Brain pericyte (primary cell): Measurements from ENCODE around the gene ZBTB45.
"Not testable (repeated sequence)": the region's sequence is repeated elsewhere in the genome, so short reads cannot be mapped to it uniquely, and the experiment has no call there.

Experiments used
- DNase-seq: peaks from one replicate; pipeline ENCODE4 v3.0.0-alpha.2; 2012; ENCODE audit warnings: low read depth, low spot score

Gene ZBTB45

DNA sequence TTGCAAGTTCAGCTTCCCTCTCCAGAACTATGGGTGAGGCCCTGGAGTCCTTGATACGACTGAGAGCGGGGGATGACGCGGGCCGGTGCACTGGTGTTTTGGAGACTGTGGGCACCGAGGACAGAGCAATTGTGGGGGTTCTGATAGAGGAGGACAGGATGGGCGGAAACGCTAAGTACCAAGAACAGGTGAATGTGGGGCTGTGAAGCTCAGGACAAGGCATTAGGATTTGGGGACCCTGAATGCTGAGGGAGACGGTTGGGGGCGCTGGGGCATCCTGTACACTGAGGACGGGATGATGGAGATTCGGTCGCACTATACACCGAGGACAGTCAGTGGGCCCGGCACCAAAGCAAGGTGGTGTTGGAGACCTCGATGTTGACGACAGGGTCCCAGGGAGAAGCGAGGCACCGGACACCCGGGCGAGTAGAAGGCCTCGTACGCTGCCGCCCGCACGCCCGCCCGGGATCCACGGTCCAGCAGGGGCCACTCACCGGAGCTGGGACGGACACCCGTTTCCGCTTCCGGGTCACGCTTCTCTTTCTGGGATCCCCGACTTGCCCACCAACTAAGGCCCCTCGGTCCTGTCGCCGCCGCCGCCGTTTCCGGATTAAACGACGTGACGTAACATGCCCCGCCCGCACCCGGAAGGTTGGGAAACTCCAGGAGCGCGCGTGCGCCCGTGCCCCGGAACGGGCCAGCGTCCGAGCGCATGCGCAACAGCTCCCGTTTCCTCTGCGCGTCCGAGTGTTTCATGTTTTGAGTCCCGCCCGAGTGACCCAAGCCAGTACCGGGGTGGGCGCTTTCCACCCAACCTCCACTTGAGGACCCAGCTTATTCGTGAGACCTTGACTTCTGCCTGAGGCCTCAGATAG lies 35.1 kb upstream of the ZBTB45 start, which contains the start of gene CHMP2A:
CHMP2A (minus strand) TSS at position 612 of the 875 bp plus-strand sequence. CDS start 893 bp downstream, outside the sequence.
- peak; percentile 91 for DNase-seq

DNA sequence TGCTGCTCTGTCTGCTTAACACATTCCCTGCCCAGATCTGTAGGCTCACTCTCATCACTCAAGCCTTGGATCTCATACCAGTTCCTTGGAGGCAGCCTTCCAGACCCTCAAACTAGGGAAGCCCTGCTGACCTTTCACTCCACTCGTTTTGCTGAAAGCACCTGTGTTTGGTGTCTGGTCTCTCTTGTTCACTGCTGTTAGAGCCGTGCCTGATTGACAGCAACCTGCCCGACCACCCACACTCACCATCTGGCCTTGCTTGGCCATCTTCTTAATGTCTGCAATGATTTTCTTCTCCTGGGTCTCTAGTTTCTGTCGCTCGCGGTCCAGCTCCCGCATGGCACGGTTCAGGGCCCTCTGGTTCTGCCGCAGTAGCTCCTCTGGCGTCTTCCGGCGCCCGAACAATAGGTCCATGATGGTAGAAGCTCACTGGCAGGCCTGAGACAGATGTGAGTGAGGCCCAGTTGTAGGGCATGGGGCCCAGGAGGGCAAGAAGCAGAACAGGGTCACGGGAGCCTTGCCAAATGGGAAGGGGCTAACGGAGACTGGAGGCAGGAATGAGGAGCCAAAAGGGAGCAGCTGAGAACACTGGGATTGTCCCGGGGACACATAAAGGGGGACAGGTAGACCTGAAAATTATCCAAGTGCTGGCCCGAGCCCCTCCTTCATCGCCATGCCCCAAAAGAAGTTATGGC lies 34.3 kb upstream of the ZBTB45 start:
- DNase-seq, result no peak

DNA sequence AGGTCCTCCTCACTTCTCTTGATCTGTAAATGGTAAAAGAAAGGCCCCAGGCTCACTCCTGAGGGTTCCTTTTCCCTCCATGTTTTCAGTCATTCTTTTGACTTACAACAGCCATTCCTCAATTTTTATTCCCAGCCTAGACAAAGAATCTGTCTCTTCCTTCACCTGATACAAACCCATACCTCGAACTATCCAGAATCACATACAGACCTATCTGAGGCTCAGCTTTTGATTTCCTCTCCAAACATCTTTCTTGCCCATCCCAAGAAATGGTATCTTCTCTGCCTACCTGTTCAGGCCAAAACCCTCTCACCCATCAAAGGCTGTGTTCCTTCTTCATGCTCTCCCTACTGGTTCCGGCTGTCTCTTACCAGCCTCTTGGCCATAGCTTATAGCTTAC lies 33.0 kb upstream of the ZBTB45 start:
- no peak for DNase-seq

DNA sequence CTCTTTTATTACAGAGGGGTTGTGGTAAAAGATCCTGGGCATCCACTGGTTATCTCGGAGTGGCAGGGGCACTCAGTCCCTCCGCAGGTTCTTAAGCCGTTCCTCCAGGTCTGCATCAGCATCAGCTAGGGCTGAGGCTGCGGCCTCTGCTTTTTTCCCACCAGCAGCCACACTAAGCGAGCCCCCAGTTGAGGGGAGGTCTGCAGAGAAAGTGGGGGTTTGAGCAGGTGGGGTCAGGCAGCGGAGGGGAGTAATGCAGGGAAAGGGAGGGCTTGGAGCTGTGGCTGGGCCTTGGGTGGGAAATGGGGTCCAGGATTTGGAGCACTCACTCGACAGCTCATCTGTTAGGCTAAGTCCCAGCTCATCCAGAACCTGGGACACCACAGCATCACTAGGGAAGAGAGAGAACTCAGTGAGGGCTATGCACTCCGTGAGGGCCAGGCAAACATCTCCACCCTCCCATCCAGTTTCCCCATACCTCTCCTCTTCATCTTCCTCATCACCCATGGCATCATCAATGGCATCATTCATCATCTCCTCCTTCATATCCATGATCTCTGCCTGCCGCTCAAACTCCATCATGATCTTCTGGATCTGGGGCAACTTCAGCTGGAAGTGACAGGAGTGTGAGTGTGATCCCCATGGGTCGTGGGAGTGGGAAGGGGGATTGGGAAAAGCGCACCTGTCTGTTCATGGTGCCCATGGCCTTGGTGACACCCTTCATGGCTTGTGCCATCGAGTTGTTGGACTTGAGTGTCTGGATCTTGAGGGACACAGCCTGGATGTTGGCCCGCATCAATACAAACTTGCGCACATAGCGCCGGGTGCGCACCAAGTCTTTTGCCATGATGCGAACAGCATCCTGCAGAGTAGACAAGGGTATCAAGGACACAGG lies 32.2 kb upstream of the ZBTB45 start:
- DNase-seq, result no peak

DNA sequence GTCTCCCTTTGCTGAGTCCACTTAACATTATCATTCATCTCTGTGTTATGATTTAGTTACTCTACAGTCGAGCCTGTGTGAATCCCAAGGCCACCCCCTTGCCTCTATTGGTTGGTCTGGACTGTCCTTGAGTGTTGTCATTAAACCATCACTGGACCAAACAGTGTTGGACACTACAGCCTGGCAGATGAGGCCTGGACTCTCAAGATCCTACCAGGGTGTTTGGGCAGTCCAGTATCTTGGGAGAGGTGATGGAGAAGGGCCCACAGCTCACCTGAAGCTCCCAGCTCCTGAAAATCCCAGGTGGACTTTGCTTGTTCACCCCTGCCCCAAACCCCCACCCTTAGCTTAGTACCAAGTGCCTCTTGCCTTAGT lies 31.5 kb upstream of the ZBTB45 start:
- DNase-seq, result no peak

DNA sequence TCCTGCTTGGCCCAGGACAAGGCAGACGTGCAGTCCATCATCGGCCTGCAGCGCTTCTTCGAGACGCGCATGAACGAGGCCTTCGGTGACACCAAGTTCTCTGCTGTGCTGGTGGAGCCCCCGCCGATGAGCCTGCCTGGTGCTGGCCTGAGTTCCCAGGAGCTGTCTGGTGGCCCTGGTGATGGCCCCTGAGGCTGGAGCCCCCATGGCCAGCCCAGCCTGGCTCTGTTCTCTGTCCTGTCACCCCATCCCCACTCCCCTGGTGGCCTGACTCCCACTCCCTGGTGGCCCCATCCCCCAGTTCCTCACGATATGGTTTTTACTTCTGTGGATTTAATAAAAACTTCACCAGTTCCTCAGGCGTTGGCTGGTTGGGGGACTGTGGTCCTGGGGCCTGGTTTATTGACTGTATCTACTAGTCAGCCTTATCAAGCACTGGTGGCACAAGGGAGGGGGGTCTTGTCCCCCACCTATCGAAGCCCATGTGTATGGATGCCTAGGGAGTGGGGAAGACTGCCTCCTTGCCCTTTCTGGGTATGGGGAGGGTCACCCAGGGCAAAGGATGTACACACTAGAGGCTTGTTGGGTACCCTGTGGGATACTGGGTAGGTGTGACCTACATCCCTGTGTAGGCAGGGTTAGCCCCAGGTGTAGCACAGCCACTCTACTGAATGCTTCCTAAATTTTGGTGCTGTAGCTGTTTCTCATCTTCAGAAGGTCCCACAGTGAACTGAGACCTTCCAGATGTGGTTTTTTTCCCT lies 30.9 kb upstream of the ZBTB45 start:
- no peak for DNase-seq

DNA sequence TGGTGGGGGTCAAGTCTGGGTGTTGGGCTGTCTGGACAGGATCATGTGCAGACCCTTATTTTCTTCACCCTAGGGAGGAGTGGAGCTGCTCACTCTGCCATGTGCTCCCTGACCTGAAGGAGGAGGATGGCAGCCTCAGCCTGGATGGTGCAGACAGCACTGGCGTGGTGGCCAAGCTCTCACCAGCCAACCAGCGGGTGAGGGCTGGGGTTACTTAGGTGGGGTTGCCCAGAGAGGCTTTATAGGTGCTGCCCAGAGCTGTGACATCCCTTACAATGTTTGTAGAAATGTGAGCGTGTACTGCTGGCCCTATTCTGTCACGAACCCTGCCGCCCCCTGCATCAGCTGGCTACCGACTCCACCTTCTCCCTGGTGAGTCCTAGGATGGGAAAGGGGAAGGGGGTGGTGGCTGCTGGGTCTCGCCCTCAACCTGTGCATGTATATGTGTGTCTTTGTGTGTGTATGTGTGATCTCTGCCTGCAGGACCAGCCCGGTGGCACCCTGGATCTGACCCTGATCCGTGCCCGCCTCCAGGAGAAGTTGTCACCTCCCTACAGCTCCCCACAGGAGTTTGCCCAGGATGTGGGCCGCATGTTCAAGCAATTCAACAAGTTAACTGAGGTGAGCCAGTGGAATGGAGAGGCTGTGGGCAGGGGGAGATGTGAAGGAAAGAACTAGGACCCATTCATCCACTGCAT lies 30.2 kb upstream of the ZBTB45 start:
- DNase-seq, result no peak

DNA sequence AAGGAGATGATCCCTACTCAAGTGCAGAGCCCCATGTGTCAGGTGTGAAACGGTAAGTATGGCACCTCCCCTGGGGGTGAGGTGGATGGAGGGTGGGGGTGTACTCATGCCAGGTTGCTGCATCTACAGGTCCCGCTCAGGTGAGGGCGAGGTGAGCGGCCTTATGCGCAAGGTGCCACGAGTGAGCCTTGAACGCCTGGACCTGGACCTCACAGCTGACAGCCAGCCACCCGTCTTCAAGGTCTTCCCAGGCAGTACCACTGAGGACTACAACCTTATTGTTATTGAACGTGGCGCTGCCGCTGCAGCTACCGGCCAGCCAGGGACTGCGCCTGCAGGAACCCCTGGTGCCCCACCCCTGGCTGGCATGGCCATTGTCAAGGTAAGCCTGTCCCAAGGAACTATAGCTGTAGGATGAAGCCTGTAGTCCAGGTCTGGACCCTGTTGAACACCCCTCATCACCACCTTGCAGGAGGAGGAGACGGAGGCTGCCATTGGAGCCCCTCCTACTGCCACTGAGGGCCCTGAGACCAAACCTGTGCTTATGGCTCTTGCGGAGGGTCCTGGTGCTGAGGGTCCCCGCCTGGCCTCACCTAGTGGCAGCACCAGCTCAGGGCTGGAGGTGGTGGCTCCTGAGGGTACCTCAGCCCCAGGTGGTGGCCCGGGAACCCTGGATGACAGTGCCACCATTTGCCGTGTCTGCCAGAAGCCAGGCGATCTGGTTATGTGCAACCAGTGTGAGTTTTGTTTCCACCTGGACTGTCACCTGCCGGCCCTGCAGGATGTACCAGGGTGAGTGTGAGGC lies 29.5 kb upstream of the ZBTB45 start:
- DNase-seq, result no peak

DNA sequence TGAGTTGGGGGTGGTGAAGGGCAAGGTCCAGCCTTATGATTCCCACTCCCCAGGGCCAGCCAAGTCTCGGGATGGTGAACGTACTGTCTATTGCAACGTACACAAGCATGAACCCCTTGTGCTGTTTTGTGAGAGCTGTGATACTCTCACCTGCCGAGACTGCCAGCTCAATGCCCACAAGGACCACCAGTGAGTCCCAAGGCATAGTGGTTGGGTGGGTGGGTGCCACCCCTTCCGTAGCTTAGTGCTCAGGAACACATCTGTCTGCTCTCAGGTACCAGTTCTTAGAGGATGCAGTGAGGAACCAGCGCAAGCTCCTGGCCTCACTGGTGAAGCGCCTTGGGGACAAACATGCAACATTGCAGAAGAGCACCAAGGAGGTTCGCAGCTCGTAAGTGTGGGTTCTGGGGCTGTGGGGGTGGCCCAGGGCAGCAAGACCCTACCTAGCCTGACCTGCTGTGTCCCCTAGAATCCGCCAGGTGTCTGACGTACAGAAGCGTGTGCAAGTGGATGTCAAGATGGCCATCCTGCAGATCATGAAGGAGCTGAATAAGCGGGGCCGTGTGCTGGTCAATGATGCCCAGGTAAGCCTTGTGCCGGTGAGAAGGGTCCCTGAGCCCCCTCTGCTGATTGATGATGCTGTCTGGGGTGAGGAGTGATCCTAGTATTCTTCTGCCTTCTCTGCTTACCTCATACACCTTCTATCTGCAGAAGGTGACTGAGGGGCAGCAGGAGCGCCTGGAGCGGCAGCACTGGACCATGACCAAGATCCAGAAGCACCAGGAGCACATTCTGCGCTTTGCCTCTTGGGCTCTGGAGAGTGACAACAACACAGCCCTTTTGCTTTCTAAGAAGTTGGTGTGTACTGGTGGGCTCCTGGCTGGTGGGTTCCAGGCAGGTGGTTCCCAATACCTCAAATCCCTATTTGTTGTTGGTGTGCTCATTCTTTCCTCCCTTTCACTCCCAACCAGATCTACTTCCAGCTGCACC lies 28.0 kb upstream of the ZBTB45 start:
- no peak for DNase-seq

DNA sequence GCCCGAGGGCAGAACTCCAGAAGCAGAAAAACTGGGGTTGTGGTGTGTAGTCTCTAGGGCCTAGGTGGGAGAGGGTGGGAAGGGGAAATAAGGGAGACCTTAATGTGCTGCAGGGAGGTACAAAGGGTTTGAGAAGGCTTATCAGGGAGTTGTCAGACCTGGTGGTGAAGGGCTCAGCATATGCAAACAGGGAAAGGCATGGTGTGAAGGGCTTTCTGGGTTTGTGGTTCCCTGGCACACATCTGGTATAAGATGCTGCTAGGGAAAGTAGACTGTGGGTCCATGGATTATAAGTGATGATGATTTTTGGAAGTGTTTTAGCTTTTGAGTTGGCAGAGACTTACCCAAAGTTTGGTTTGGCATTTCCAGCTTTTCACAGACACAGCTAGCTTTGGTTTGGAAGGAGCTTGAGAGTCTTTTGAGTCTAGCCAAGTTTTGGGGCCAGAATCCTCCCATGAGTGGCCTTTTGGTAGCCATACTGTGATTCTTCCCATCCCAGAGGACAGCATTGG lies 26.5 kb upstream of the ZBTB45 start:
- no peak for DNase-seq

DNA sequence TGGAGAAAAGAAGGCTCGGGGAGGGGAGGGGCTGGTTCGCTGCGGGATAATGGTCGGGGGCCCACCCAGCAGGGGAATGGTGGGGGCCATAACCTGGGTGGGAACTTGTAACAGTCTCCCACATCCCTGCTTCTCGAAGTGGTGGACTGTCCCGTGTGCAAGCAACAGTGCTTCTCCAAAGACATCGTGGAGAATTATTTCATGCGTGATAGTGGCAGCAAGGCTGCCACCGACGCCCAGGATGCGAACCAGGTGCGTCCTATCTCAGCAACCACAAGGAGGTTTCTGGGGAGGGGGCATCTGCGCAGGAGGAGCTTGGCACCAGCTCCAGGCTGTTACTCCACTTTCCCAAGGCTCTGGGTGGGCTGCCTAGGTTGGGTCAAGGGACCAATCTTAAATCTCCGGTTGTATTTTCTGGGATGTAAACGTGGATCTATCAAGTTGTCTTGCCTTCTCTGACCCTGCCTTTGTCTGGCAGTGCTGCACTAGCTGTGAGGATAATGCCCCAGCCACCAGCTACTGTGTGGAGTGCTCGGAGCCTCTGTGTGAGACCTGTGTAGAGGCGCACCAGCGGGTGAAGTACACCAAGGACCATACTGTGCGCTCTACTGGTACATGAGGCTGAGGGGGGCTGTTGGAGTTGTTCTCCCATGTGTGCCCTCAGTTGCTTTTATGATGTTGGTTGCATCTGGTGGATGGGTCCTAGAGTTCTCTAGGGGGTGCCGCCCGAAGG lies 25.8 kb upstream of the ZBTB45 start:
- no peak for DNase-seq

DNA sequence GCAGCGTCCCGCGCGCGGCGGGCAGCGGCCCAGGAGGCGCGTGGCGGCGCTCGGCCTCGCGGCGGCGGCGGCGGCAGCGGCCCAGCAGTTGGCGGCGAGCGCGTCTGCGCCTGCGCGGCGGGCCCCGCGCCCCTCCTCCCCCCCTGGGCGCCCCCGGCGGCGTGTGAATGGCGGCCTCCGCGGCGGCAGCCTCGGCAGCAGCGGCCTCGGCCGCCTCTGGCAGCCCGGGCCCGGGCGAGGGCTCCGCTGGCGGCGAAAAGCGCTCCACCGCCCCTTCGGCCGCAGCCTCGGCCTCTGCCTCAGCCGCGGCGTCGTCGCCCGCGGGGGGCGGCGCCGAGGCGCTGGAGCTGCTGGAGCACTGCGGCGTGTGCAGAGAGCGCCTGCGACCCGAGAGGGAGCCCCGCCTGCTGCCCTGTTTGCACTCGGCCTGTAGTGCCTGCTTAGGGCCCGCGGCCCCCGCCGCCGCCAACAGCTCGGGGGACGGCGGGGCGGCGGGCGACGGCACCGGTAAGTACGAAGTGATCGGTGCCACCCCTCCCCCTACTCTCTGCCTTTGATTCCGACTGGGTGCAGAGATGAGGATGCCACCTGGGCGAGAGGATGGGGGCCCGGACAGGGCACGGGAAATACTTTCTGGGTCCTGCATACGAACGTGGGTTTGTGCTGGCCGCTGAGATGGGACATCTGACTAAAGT lies 25.1 kb upstream of the ZBTB45 start:
- no peak for DNase-seq

DNA sequence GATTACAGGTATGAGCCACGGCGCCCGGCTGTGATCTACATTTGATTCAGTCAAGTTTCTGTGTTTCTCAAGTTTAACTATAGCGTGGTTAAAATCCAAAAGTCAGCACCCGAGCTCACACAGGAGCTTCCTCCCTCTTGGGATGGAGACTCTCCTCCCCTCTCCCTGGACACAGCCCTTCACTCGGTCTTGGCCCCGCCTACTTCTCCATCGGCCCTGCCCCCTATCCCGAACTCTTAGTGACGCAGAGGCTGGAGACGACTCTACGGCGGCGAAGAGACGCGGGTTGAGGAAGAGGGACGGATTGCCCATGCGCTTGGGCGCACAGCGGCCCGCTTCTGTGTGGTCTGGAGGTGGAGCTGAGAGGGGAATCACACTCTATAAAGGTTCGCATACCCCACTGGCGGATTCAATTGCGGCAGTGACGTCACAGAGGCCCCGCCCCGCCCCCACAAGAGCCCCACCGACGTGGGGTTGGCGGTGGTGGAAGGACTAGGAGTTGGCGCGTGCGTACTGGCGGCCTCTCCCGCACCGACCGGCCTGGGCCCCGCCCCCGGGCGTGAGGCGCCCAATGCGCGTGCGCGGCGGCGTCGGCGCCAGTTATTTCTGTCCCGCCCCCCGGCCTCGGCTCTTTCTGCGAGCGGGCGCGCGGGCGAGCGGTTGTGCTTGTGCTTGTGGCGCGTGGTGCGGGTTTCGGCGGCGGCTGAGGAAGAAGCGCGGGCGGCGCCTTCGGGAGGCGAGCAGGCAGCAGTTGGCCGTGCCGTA lies 24.4 kb upstream of the ZBTB45 start, which contains the start of gene TRIM28:
TRIM28 (plus strand) TSS at position 239 of the 765 bp plus-strand sequence. CDS start 694 bp downstream, outside the sequence.
- DNase-seq, result peak; percentile 99

DNA sequence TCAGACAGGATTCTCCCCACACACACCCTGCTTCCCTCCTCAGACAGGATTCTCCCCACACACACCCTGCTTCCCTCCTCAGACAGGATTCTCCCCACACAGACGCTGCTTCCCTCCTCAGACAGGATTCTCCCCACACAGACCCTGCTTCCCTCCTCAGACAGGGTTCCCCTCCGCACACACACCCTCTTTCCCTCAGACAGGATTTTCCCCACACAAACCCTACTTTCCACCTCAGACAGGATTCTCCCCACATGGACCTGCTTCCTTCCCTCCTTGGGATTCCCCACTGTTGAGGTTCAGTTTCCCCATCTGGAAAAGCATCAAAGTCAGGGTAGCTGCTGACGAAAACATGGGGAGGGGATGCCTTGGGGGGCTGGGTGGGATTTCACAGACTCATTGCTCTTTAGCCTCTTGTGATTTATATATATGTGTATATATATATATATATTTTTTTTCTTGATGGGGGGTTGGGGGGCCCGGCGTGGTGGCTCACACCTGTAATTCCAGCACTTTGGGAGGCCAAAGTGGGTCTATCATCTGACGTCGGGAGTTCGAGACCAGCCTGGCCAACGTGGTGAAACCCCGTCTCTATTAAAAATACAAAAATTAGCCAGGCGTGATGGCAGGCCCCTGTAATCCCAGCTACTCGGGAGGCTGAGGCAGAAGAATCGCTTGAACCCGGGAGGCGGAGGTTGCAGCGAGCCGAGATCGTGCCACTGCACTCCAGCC lies 23.2 kb upstream of the ZBTB45 start:
- not testable (repeated sequence) for DNase-seq

DNA sequence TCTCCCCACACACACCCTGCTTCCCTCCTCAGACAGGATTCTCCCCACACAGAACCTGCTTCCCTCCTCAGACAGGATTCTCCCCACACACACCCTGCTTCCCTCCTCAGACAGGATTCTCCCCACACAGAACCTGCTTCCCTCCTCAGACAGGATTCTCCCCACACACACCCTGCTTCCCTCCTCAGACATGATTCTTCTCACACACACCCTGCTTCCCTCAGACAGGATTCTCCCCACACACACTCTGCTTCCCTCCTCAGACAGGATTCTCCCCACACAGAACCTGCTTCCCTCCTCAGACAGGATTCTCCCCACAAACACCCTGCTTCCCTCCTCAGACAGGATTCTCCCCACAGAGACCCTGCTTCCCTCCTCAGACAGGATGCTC lies 19.6 kb upstream of the ZBTB45 start:
- not testable (repeated sequence) for DNase-seq
